Right ventricle myocardium inferior (tissue), 1 donor: ENCODE measurements around the gene LILRA2. TPM values are rescaled to one million over a fixed set of nuclear protein-coding genes. Genes with fewer than 3 reads are reported as not detected.
"Not testable (repeated sequence)": the region's sequence is repeated elsewhere in the genome, so short reads cannot be mapped to it uniquely, and the experiment has no call there.

Experiments used
- ATAC-seq: fragments of 200-7000 bp; cut with Tn5 transposase; one replicate; pipeline ENCODE4 v1.9.1; 2020; ENCODE audit warnings: mild to moderate bottlenecking, moderate library complexity
- DNase-seq: peaks from one replicate; pipeline ENCODE4 v3.0.0; 2021; ENCODE audit errors: missing footprints
- intact Hi-C: fragments of 100-400 bp; cut with DNase I; formaldehyde crosslinking; loops from one replicate; pipeline ENCODE4 v1.11.0; 2022
- total RNA-seq: library from RNA; stranded (reverse); fragmentation: NEBNext Ultra II Directional; extraction: Animal tissue kit (Norgen Biotek cat#: 25700); gene quantifications from one replicate; pipeline ENCODE4 v1.2.1, GENCODE V29; 2021
- donor health status: DM: no; HTN: yes; CAD: no; lungs with severe emphysema.

The LILRA2 gene
- total RNA-seq, 1 donor from 2014 or later: 3.1 TPM

DNA sequence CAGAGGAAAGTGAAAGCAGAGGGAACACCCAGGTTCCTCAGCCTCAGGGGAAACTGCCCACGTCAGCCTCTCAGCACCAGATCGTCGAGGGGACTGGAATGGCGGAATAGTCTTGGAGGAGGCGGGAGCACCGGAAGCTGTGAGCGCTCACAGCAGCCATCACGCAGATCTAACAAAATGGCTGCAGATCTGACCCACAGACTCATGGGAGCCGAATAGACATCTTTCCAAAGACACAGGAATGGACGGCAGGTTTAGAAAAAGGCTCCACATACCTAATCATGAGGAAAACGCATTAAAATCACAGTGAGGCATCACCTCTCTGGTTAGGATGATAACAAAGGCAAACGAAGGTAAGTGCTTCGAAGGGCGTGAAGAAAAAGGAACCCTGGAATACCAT lies 11.8 kb upstream of the LILRA2 start:
- ATAC-seq (no peak), DNase-seq (no peak)
- intact Hi-C loops: no loop called here

DNA sequence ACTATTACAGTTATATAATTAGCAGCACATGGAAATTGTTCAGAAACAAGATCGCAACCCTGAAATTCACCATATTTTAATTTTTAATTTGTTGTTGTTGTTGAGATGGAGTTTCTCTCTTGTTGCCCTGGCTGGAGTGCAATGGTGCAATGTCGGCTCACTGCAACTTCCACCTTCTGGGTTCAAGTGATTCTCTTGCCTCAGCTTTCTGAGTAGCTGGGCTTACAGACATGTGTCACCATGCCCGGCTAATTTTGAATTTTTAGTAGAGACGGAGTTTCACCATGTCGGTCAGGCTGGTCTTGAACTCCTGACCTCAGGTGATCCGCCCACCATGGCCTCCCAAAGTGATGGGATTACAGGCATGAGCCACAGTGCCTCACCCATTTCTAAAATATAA lies 10.4 kb upstream of the LILRA2 start:
- intact Hi-C loops, ATAC-seq, DNase-seq: not testable (repeated sequence)

GRCh38 chr19:54570316-54570715 lies 3.3 kb upstream of the LILRA2 start:
- intact Hi-C loops: no loop called here
- DNase-seq (no peak), ATAC-seq (no peak)

DNA sequence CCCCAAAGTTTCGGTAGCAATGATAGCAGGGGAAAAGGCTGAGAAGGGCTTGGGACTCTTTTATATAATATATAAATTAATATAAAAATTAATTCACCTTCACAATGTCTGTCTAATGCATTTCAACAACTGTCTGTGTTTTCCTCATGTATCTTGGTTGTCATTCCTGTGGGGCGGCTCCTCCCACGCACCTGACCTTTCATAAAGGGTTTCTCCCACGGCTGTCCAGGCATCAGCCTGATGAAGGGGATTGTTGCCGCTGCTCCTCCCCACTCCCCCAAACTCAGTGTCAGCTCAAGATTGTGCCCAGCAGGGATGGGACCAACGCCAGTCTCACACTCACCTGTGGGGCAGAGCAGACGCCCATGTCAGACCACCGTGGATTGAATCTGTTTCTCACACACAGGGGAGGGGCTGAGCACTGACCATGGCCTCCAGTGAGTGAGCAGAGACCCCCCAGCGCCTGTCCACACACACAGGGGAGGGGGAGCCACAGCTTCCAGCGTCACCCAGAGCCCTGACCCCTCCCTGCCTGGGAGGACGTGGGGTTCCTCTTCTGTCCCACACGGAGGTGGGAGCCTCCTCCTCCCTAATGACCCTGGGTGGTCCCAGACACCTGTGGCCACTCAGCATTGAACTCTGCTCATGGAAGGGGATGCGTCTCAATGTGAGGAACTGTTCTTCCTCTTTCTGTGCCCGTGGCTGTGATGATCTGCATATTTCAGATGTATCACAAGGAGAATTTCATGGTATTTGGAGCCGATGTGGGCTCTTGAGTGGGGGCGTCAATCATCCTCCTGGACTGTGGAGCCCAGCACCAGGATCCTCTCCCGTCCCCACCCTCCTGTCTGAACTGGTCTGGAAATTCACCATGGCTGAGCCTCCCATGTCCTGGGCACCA lies 1.6 kb upstream of the LILRA2 start:
- intact Hi-C loops, DNase-seq: not testable (repeated sequence)
- ATAC-seq: peak; percentile 26

DNA sequence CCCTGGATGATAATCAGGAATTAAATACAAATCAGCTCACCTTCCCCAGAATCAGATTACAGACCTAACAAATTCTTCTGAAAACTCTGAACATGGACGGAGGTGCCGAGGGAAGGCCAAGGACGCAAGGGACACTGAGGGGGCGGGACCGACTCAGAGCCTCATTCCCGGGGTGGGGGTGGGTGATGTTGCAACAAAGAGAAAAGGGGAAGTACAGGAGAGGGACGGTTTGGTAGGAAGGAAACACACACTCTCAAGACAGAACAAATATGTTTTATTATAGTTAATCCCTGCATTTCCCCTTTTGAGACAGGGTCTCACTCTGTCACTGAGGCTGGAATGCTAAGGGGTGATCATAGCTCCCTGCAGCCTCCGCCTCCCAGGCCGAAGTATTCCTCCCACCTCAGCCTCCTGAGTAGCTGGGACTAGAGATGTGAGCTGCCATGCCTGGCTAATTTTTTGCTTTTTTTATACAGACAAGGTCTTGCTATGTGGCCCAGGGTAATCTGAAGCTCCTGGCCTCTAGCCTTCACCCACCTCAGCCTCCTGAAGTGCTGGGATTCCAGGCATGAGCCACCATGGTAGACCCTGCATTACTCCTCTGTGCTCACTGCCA lies 786 bp upstream of the LILRA2 start:
- ATAC-seq (peak; percentile 61), DNase-seq (peak; percentile 85)
- intact Hi-C loops: no loop called here

DNA sequence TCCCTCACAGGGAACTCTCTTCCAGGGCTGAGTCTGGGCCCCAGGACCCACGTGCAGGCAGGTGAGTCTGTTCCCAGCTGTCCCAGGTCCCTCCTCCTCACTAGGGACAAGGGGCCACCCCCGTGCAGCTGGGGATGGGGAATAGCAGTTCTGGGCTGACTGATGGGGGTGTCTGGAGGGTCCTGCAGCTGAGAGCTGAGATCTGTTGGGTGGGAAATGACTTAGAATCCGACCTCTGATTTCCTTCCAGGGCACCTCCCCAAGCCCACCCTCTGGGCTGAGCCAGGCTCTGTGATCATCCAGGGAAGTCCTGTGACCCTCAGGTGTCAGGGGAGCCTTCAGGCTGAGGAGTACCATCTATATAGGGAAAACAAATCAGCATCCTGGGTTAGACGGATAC lies 461 bp downstream of the LILRA2 start:
- intact Hi-C loops: no loop called here
- ATAC-seq: no peak
- no peak for DNase-seq

GRCh38 chr19:54574527-54575056 lies 1.0 kb downstream of the LILRA2 start:
- no peak for ATAC-seq
- intact Hi-C loops: no loop called here

DNA sequence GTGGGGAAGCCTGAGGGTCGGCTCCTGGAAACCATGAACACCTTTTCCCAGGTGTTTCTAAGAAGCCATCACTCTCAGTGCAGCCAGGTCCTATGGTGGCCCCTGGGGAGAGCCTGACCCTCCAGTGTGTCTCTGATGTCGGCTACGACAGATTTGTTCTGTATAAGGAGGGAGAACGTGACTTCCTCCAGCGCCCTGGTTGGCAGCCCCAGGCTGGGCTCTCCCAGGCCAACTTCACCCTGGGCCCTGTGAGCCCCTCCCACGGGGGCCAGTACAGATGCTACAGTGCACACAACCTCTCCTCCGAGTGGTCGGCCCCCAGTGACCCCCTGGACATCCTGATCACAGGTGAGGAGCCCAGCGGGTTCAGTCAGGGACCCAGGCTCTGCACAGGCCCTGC lies 1.6 kb downstream of the LILRA2 start:
- DNase-seq, intact Hi-C loops, ATAC-seq: not testable (repeated sequence)

More at GRCh38 chr19:54574527-54575056, 1.0 kb downstream of the LILRA2 start:
- DNase-seq: no peak

DNA sequence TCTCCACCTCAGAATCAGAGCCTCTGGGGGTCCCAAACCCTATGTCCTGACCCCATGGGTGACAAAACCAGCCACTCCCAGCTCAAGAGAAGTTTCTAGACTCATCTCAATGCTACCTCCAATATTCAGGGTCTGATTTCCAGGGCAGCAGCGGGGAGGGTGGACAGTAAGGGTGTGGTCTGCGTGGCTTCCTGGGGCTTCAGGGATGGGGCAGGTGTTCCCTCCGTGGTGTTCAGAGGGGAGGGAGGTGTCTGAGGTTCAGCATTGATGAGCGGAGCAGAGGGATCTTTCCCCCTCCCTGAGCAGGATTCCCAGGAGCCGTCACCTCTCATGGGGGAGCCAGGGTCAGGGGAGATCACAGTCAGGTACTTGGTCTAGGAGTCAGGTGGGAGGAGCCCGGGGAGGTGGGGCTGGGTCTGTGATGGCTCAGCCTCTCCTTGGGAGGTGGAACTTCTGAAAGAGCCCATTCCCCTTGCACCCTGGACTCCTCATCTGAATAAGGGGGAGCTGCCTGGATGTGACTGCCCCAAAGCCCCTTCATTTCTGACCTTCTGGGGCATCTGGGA lies 2.9 kb downstream of the LILRA2 start:
- intact Hi-C loops: no loop called here
- no peak for DNase-seq
- ATAC-seq: no peak

- intact Hi-C loops: no loop called here
- ATAC-seq: no peak
Measured at GRCh38 chr19:54577334-54577733, 3.7 kb downstream of the LILRA2 start.

GRCh38 chr19:54578268-54578667 lies 4.7 kb downstream of the LILRA2 start:
- intact Hi-C loops, DNase-seq, ATAC-seq: not testable (repeated sequence)

More at GRCh38 chr19:54577334-54577733, 3.7 kb downstream of the LILRA2 start:
- no peak for DNase-seq

- DNase-seq (no peak), ATAC-seq (no peak)
- intact Hi-C loops: no loop called here
Measured at GRCh38 chr19:54586397-54586796, 12.8 kb downstream of the LILRA2 start.

DNA sequence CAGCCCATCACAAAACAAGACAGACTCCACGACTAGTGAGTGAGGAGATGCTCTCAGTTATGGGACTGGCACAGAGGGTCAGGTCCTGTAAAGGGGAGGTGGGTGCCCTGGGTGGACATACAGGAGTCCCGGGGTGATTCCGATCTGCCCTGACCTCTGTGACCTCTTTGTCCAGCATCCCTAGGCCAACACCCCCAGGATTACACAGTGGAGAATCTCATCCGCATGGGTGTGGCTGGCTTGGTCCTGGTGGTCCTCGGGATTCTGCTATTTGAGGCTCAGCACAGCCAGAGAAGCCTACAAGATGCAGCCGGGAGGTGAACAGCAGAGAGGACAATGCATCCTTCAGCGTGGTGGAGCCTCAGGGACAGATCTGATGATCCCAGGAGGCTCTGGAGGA lies 13.4 kb downstream of the LILRA2 start:
- intact Hi-C loops: no loop called here
- ATAC-seq (no peak), DNase-seq (no peak)

- intact Hi-C loops, DNase-seq: not testable (repeated sequence)
- ATAC-seq: peak; percentile 30
Measured at GRCh38 chr19:54593445-54593844, 19.9 kb downstream of the LILRA2 start, which contains the start of gene LILRA1. Gene LILRA1, plus strand, starts transcription at chr19:54593632. Its CDS starts 613 bp downstream, at chr19:54594245.

DNA sequence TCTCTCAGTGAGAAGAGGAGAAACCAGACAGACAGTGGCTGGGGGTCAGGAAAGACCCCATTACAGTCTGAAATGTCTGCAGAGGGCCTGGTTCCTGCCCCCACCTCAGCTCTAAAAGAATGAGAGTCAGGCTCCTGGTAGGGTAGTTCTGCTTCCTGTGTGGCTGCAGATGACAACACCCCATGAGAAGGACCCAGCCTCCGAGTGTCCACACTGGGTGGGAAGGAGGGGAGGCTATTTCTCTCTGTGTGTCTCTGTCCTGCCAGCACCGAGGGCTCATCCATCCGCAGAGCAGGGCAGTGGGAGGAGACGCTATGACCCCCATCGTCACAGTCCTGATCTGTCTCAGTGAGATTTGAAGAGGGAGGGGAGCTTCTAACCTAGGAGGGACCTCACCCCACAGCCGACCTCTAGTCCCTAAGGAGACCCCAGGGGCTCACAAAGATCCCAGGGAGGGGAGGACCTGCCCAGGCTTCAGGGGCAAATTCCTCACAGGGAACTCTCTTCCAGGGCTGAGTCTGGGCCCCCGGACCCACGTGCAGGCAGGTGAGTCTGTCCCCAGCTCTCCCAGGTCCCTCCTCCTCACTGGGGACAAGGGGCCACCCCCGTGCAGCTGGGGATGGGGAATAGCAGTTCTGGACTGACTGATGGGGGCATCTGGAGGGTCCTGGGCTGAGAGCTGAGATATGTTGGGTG lies 20.5 kb downstream of the LILRA2 start:
- ATAC-seq: peak; percentile 70
- DNase-seq, intact Hi-C loops: not testable (repeated sequence)

GRCh38 chr19:54594737-54595136 lies 21.1 kb downstream of the LILRA2 start:
- DNase-seq (no peak), ATAC-seq (no peak)
- intact Hi-C loops: no loop called here

DNA sequence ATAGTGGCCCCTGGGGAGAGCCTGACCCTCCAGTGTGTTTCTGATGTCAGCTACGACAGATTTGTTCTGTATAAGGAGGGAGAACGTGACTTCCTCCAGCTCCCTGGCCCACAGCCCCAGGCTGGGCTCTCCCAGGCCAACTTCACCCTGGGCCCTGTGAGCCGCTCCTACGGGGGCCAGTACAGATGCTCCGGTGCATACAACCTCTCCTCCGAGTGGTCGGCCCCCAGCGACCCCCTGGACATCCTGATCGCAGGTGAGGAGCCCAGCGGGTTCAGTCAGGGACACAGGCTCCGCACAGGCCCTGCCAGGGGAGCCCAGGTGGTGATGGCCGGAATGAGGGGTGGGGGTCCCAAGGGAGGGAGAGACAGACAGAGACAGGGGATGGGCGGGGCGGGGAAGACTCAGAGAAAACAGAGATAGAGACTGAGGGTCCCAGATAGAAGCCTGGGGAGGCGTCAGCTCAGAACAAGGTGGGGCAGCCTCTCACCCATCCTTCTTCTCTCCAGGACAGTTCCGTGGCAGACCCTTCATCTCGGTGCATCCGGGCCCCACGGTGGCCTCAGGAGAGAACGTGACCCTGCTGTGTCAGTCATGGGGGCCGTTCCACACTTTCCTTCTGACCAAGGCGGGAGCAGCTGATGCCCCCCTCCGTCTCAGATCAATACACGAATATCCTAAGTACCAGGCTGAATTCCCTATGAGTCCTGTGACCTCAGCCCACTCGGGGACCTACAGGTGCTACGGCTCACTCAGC lies 22.3 kb downstream of the LILRA2 start:
- intact Hi-C loops, ATAC-seq, DNase-seq: not testable (repeated sequence)

GRCh38 chr19:54600212-54600611 lies 26.6 kb downstream of the LILRA2 start:
- intact Hi-C loops: no loop called here
- ATAC-seq (no peak), DNase-seq (no peak)
